ENCODE results near the gene BUD23. TPM values are rescaled to one million over a fixed set of nuclear protein-coding genes. Genes with fewer than 3 reads are reported as not detected.

BUD23 gene
- total RNA-seq, 1 experiment from 2014 or later = 168 TPM

GRCh38 chr7:73645643-73646174, 37.7 kb upstream of the BUD23 start:
- Histone ChIP-seq H2AFZ (ENCODE audit: low read depth, low read length, poor library complexity, severe bottlenecking) (no peak overlapping the region), H4K20me1 (ENCODE audit: insufficient read depth) (no peaks in the 10 kb centered on the region), H3K27ac (ENCODE audit: low read depth, low read length) (no peak overlapping the region), H3K27me3 (ENCODE audit: insufficient read depth, low read length) (no peaks in the 10 kb centered on the region), H3K79me2 (ENCODE audit: insufficient read depth, low read length) (no peaks in the 10 kb centered on the region), H3K4me3 (replicated peaks in 1 of 2; ENCODE audit: low read depth in 1 of 2, low read length in 2 of 2) (no peak overlapping the region), H3K4me1 (ENCODE audit: control insufficient read depth in 1 of 2, insufficient read depth in 2 of 2, low read length in 2 of 2) (peaks cover 13 to 34% of the 10 kb centered on the region in 2 experiments), H3K4me2 (ENCODE audit: low read length) (peak overlapping the region; percentile 88; the same call in 1 of the 2 replicates), H3K9me2 (ENCODE audit: insufficient read depth) (no peaks in the 10 kb centered on the region), H3K36me3 (ENCODE audit: control insufficient read depth in 1 of 2, insufficient read depth in 2 of 2, low read length in 2 of 2) (no peaks in the 10 kb centered on the region), H3K9me3 (ENCODE audit: control insufficient read depth in 1 of 2, insufficient read depth in 1 of 2, low read depth in 1 of 2, low read length in 2 of 2) (no peaks in the 10 kb centered on the region), H3K9ac (ENCODE audit: low read length) (no peak overlapping the region)
- intact Hi-C loops (cut with micrococcal nuclease) = no loop called here
- BruUV-seq (replicated peaks) = no TSS peak
- ChIA-PET RAD21 (ENCODE audit: low non-redundant PET in 1 of 2, low total read pairs in 2 of 2, uncharacterized antibody in 2 of 2, unreplicated experiment in 2 of 2) (no interaction called here), POLR2A (interaction anchor here (1.1 to 2.7 kb wide), 3 partner anchors 9 to 23 kb away, joined by 3 to 8 read pairs (median 4); partner anchors contain the start of gene MLXIPL), CTCF (no interaction called here)
- TF ChIP-seq RAD21 (IDR thresholded peaks at IDR 0.05; ENCODE audit: low read depth) (no peak), CBX3 (IDR thresholded peaks at IDR 0.05; ENCODE audit: low read depth) (no peak), ELF1 (IDR thresholded peaks at IDR 0.05; ENCODE audit: borderline replicate concordance, low read depth) (no peak), YY1 (IDR thresholded peaks at IDR 0.05; ENCODE audit: extremely low read depth, insufficient replicate concordance, low read depth, low read length) (no peak), TCF7L2 (IDR thresholded peaks at IDR 0.05; ENCODE audit: borderline replicate concordance, extremely low read depth, insufficient read depth, insufficient read length) (no peak), POLR2AphosphoS5 (IDR thresholded peaks at IDR 0.05; ENCODE audit: low read depth, low read length) (no peak), SIN3A (IDR thresholded peaks at IDR 0.05; ENCODE audit: low read depth) (no peak), EZH2 (IDR thresholded peaks at IDR 0.05) (no peak)
- TF ChIP-seq, protein P1, sequence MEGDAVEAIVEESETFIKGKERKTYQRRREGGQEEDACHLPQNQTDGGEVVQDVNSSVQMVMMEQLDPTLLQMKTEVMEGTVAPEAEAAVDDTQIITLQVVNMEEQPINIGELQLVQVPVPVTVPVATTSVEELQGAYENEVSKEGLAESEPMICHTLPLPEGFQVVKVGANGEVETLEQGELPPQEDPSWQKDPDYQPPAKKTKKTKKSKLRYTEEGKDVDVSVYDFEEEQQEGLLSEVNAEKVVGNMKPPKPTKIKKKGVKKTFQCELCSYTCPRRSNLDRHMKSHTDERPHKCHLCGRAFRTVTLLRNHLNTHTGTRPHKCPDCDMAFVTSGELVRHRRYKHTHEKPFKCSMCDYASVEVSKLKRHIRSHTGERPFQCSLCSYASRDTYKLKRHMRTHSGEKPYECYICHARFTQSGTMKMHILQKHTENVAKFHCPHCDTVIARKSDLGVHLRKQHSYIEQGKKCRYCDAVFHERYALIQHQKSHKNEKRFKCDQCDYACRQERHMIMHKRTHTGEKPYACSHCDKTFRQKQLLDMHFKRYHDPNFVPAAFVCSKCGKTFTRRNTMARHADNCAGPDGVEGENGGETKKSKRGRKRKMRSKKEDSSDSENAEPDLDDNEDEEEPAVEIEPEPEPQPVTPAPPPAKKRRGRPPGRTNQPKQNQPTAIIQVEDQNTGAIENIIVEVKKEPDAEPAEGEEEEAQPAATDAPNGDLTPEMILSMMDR (IDR thresholded peaks at IDR 0.05 in 2 of 3, conservative IDR thresholded peaks at IDR 0.05 in 1 of 3; ENCODE audit: borderline replicate concordance in 1 of 3, insufficient read depth in 1 of 3, low read depth in 2 of 3, low read length in 2 of 3) = no peak
- DNase-seq (ENCODE audit: low read depth, low spot score) (no peak), ATAC-seq (no peak)
